HCT116 (cell line): ENCODE measurements around the gene SUMO3. TPM values are rescaled to one million over a fixed set of nuclear protein-coding genes. Genes with fewer than 3 reads are reported as not detected.

ENCODE experiments used
- ATAC-seq: fragments of 200-7000 bp; cut with Tn5 transposase; 2 replicates; pipeline ENCODE4 v1.9.1; 2020; ENCODE audit warnings: mild to moderate bottlenecking, moderate library complexity
- BruUV-seq: library from RNA; stranded (reverse); fragments of 400-500 nt; replicated peaks from 2 replicates; lab custom pipeline; 2021; lab: Mats Ljungman, UMichigan
- CTCF ChIA-PET: fragments of 300-600 bp; sonication (Branson Sonifier 250); formaldehyde crosslinking; loops from one replicate; lab custom pipeline; 2021; ENCODE audit warnings: antibody characterized with exemption; lab: Charles Lee
- POLR2A ChIA-PET: fragments of 300-600, 350-600 bp; sonication (Branson Sonifier 250); formaldehyde crosslinking; loops from one replicate; lab custom pipeline; 2021; ENCODE audit warnings: antibody characterized with exemption; lab: Charles Lee
- RAD21 ChIA-PET, 2 experiments: fragments of 300-600 bp; sonication (Branson Sonifier 250); formaldehyde crosslinking; loops; one replicate each; lab custom pipeline; 2023; ENCODE audit warnings: low total read pairs in 2 of 2; ENCODE audit not compliant: uncharacterized antibody in 2 of 2, unreplicated experiment in 2 of 2, low non-redundant PET in 1 of 2; lab: Charles Lee
- DNase-seq: peaks from one replicate; pipeline ENCODE4 v3.0.0-alpha.2; 2010; ENCODE audit warnings: low read depth, low spot score
- H2AFZ ChIP-seq: fragments of 200-600 bp; shearing (Covaris generic), sonication (generic); 2 replicates; pipeline ENCODE4 v1.6.1; 2017; ENCODE audit warnings: low read depth, mixed run types, mixed read lengths, antibody characterized with exemption, low read length; ENCODE audit not compliant: poor library complexity, severe bottlenecking
- H3K27ac ChIP-seq: 2 replicates; pipeline ENCODE4 v1.5.1; 2012; ENCODE audit warnings: low read depth, low read length
- H3K27me3 ChIP-seq: fragments of 200-600 bp; sonication (generic); 2 replicates; pipeline ENCODE4 v1.6.1; 2016; ENCODE audit warnings: mixed run types, low read length, mixed read lengths; ENCODE audit not compliant: insufficient read depth
- H3K36me3 ChIP-seq, 2 experiments: fragments of 200-500 bp in 1 of 2; fragments of 200-600 bp in 1 of 2; sonication (Bioruptor generic) in 1 of 2; sonication (generic) in 1 of 2; 2 replicates each; pipeline versions ENCODE4 v1.5.1 to v1.6.1; 2014 to 2016; ENCODE audit warnings: low read length in 2 of 2, inconsistent platforms in 1 of 2, mixed read lengths in 1 of 2, mixed run types in 1 of 2; ENCODE audit not compliant: insufficient read depth in 2 of 2, control insufficient read depth in 1 of 2
- H3K4me1 ChIP-seq, 2 experiments: fragments of 200-600 bp in 1 of 2; sonication (generic) in 1 of 2; 2 replicates each; pipeline versions ENCODE4 v1.5.1 to v1.6.1; 2012 to 2017; ENCODE audit warnings: low read length in 2 of 2, inconsistent platforms in 1 of 2, mild to moderate bottlenecking in 1 of 2, mixed read lengths in 1 of 2, mixed run types in 1 of 2, moderate library complexity in 1 of 2; ENCODE audit not compliant: insufficient read depth in 2 of 2, control insufficient read depth in 1 of 2
- H3K4me2 ChIP-seq: fragments of 200-600 bp; sonication (generic); 2 replicates; pipeline ENCODE4 v1.6.1; 2017; ENCODE audit warnings: mixed run types, low read length, mixed read lengths
- H3K4me3 ChIP-seq, 2 experiments: fragments of 200-600 bp in 1 of 2; sonication (generic) in 1 of 2; replicated peaks in 1 of 2; 2 replicates each; pipeline ENCODE4 v1.5.1; 2011 to 2016; ENCODE audit warnings: low read length in 2 of 2, control low read depth in 1 of 2, low read depth in 1 of 2, mild to moderate bottlenecking in 1 of 2, mixed read lengths in 1 of 2, mixed run types in 1 of 2
- H3K79me2 ChIP-seq: fragments of 200-600 bp; sonication (generic); 2 replicates; pipeline ENCODE4 v1.6.1; 2017; ENCODE audit warnings: mild to moderate bottlenecking, mixed run types, low read length, moderate library complexity, mixed read lengths; ENCODE audit not compliant: insufficient read depth
- H3K9ac ChIP-seq: fragments of 200-600 bp; sonication (generic); 2 replicates; pipeline ENCODE4 v1.6.1; 2016; ENCODE audit warnings: low read length, mixed read lengths
- H3K9me2 ChIP-seq: fragments of 200-600 bp; sonication (generic), shearing (Covaris generic); 2 replicates; pipeline ENCODE4 v1.6.1; 2017; ENCODE audit warnings: mixed run types, mild to moderate bottlenecking, moderate library complexity; ENCODE audit not compliant: insufficient read depth
- H3K9me3 ChIP-seq, 2 experiments: fragments of 200-500 bp in 1 of 2; fragments of 200-600 bp in 1 of 2; sonication (Bioruptor generic) in 1 of 2; sonication (generic) in 1 of 2; 2 replicates each; pipeline ENCODE4 v1.6.1; 2014 to 2017; ENCODE audit warnings: low read length in 2 of 2, mixed read lengths in 2 of 2, inconsistent platforms in 1 of 2, low read depth in 1 of 2, mild to moderate bottlenecking in 1 of 2, mixed run types in 1 of 2, moderate library complexity in 1 of 2; ENCODE audit not compliant: control insufficient read depth in 1 of 2, insufficient read depth in 1 of 2
- H4K20me1 ChIP-seq: fragments of 200-600 bp; sonication (generic), shearing (Covaris generic); 2 replicates; pipeline ENCODE4 v1.6.1; 2017; ENCODE audit warnings: mixed run types, mild to moderate bottlenecking, moderate library complexity; ENCODE audit not compliant: insufficient read depth
- CBX3 ChIP-seq: IDR thresholded peaks from 2 replicates; pipeline ENCODE4 v1.6.1; 2012; ENCODE audit warnings: low read depth
- CEBPB ChIP-seq: IDR thresholded peaks from 2 replicates; pipeline ENCODE4 v1.6.1; 2012; ENCODE audit warnings: low read depth
- EZH2 ChIP-seq: fragments of 200-600 bp; sonication (generic); IDR thresholded peaks from 2 replicates; pipeline ENCODE4 v1.6.1; 2017; ENCODE audit warnings: antibody characterized with exemption, mixed run types
- EZH2phosphoT487 ChIP-seq: fragments of 200-600 bp; IDR thresholded peaks from 2 replicates; pipeline ENCODE4 v1.6.1; 2018; ENCODE audit warnings: antibody characterized with exemption, borderline replicate concordance
- FOSL1 ChIP-seq: IDR thresholded peaks from 2 replicates; pipeline ENCODE4 v1.6.1; 2012; ENCODE audit warnings: low read depth
- MAX ChIP-seq: IDR thresholded peaks from 2 replicates; pipeline ENCODE4 v1.6.1; 2012
- POLR2AphosphoS5 ChIP-seq: IDR thresholded peaks from 2 replicates; pipeline ENCODE4 v1.6.1; 2011; ENCODE audit warnings: mild to moderate bottlenecking, low read depth, low read length, moderate library complexity
- RAD21 ChIP-seq: IDR thresholded peaks from 2 replicates; pipeline ENCODE4 v1.6.1; 2012; ENCODE audit warnings: low read depth, mild to moderate bottlenecking
- REST ChIP-seq: IDR thresholded peaks from 2 replicates; pipeline ENCODE4 v1.6.1; 2012; ENCODE audit warnings: low read depth
- SIN3A ChIP-seq: IDR thresholded peaks from 2 replicates; pipeline ENCODE4 v1.6.1; 2012; ENCODE audit warnings: low read depth
- SP1 ChIP-seq: IDR thresholded peaks from 2 replicates; pipeline ENCODE4 v1.6.1; 2012; ENCODE audit warnings: low read depth
- SRF ChIP-seq: IDR thresholded peaks from 2 replicates; pipeline ENCODE4 v1.6.1; 2012; ENCODE audit warnings: low read depth
- YY1 ChIP-seq: IDR thresholded peaks from 2 replicates; pipeline ENCODE4 v1.6.1; 2011; ENCODE audit warnings: low read length, low read depth, moderate library complexity, mild to moderate bottlenecking; ENCODE audit not compliant: insufficient replicate concordance; ENCODE audit errors: extremely low read depth
- ZFX ChIP-seq: fragments of 450-650 bp; IDR thresholded peaks from 2 replicates; pipeline ENCODE4 v1.6.1; 2017
- ZNF274 ChIP-seq: fragments of 200-500 bp; sonication (Bioruptor generic); IDR thresholded peaks from 2 replicates; pipeline ENCODE4 v1.6.1; 2014; ENCODE audit warnings: mild to moderate bottlenecking, low read depth, low read length, inconsistent platforms
- intact Hi-C: fragments of 100-400 bp; cut with micrococcal nuclease; formaldehyde crosslinking; loops from 2 replicates; pipeline ENCODE4 v1.10.0; 2022
- total RNA-seq: library from RNA; stranded (reverse); gene quantifications from one replicate; pipeline ENCODE4 v1.2.1, GENCODE V29; 2021; ENCODE audit not compliant: unreplicated experiment

Gene SUMO3
- total RNA-seq, 1 experiment from 2014 or later = 31.5 TPM

DNA sequence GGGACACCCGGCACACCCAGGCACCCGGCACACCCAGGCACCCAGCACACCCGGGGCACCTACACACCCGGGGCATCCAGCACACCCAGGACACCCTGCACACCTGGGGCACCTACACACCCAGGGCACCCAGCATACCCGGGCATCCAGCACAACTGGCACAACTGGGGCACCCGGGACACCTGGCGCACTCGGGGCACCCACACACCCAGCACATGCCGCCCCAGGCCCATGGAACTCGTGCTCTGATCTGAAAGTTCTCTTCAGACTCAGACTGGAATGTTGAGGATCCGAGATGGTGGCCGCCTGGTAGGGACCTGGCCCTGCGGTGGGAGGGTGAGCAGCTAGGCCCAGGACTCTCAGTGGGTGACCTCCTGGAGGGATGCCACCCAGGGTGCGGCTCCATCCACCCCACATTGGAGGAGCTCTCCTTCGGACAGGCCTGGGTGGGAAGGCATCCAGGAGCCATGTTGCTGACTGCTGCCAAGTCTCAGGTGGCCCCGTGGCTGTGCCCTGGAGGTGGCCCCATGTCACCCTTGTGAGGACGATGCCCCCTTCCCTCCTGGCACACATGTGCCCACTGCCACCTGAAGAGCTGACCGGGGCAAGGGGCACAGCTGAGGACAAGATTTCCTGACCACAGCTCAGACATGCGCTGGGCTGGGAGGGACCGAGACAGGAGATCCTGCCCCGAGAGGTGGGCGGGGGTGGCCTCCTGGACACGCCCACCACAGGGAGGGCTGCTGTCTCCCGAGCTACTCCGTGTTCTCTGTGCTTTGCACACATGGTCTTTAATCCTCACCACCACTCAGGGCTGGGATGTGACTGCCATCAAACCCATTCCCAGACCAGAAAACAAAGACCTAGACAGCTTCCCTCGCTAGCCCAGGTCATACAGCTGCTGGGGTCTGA, 53.3 kb downstream of the SUMO3 start:
- RAD21 ChIA-PET = no interaction called here
- ATAC-seq = no peak
- no peaks in the 10 kb centered on the region for H3K27me3 ChIP-seq
- H3K36me3 ChIP-seq = peaks cover 0 to 1% of the 10 kb centered on the region in 2 experiments; a peak in 1 of 4 replicates
- H3K4me1 ChIP-seq = peaks cover 5 to 20% of the 10 kb centered on the region in 2 experiments; a peak in 3 of 4 replicates
- BruUV-seq = no TSS peak
- H3K9ac ChIP-seq = no peak overlapping the region
- no peaks in the 10 kb centered on the region for H4K20me1 ChIP-seq
- TF ChIP-seq ZNF274 (no peak), POLR2AphosphoS5 (no peak), SP1 (no peak), MAX (no peak), RAD21 (no peak)
- H3K9me2 ChIP-seq = no peaks in the 10 kb centered on the region
- POLR2A ChIA-PET = no interaction called here
- H3K27ac ChIP-seq = no peak overlapping the region
- no peaks in the 10 kb centered on the region for H3K79me2 ChIP-seq
- H3K4me3 ChIP-seq = no peak overlapping the region
- intact Hi-C loops = no loop called here
- DNase-seq = no peak
- no peaks in the 10 kb centered on the region for H3K9me3 ChIP-seq
- H3K4me2 ChIP-seq = no peak overlapping the region
- no peak overlapping the region for H2AFZ ChIP-seq
- CTCF ChIA-PET = no interaction called here

- BruUV-seq = no TSS peak
- H3K27me3 ChIP-seq = no peaks in the 10 kb centered on the region
- TF ChIP-seq MAX = no peak
- TF ChIP-seq EZH2phosphoT487 = no peak
- no peak for TF ChIP-seq CEBPB
- no peak for TF ChIP-seq YY1
- TF ChIP-seq ZNF274 = no peak
- TF ChIP-seq SRF = no peak
- no peak for TF ChIP-seq ZFX
- TF ChIP-seq FOSL1 = no peak
- no peak for TF ChIP-seq REST
- no peak for TF ChIP-seq EZH2
- no peak for TF ChIP-seq CBX3
- no peak for TF ChIP-seq SIN3A
Observed at GRCh38 chr21:44763451-44764318, 54.2 kb downstream of the SUMO3 start.

More at GRCh38 chr21:44763451-44764318, 54.2 kb downstream of the SUMO3 start:
- Histone ChIP-seq H3K9me2 (no peaks in the 10 kb centered on the region), H3K4me2 (no peak overlapping the region), H3K4me1 (peaks cover 5 to 20% of the 10 kb centered on the region in 2 experiments; a peak in 3 of 4 replicates), H2AFZ (no peak overlapping the region), H3K4me3 (no peak overlapping the region), H3K36me3 (no peaks in the 10 kb centered on the region), H3K27ac (no peak overlapping the region; the same call in 1 of the 2 replicates), H3K79me2 (no peaks in the 10 kb centered on the region), H4K20me1 (no peaks in the 10 kb centered on the region), H3K9ac (no peak overlapping the region), H3K9me3 (no peaks in the 10 kb centered on the region)
- POLR2A ChIA-PET = no interaction called here
- RAD21 ChIA-PET = no interaction called here
- CTCF ChIA-PET = no interaction called here
- DNase-seq (no peak), ATAC-seq (no peak)
- intact Hi-C loops = no loop called here
